Mesothelial cell of epicardium (in vitro differentiated cells): ENCODE data around the gene EXD3. TPM values are rescaled to one million over a fixed set of nuclear protein-coding genes. Genes with fewer than 3 reads are reported as not detected.

ENCODE experiments used
- DNase-seq, 2 experiments: peaks; one replicate each; pipeline ENCODE4 v3.0.0; 2021; ENCODE audit warnings: low spot score in 2 of 2; ENCODE audit not compliant: unreplicated experiment in 2 of 2
- H3K27ac Mint-ChIP-seq: 2 replicates; pipeline ENCODE4 v1.8.0; 2021; ENCODE audit warnings: mixed read lengths
- H3K27me3 Mint-ChIP-seq: 2 replicates; pipeline ENCODE4 v1.8.0; 2021; ENCODE audit warnings: low read depth, mixed read lengths
- H3K36me3 Mint-ChIP-seq: 2 replicates; pipeline ENCODE4 v1.8.0; 2021; ENCODE audit warnings: mixed read lengths
- H3K4me1 Mint-ChIP-seq: 2 replicates; pipeline ENCODE4 v1.8.0; 2021; ENCODE audit warnings: mixed read lengths
- H3K4me3 Mint-ChIP-seq: 2 replicates; pipeline ENCODE4 v1.8.0; 2021; ENCODE audit warnings: mild to moderate bottlenecking, moderate library complexity, mixed read lengths
- H3K9me3 Mint-ChIP-seq: 2 replicates; pipeline ENCODE4 v1.8.0; 2021; ENCODE audit warnings: mixed read lengths
- CTCF ChIP-seq: fragments of 200-600 bp; sonication (generic); IDR thresholded peaks from one replicate; pipeline ENCODE4 v1.5.0; 2021; ENCODE audit warnings: antibody characterized with exemption; ENCODE audit not compliant: unreplicated experiment
- total RNA-seq: library from RNA; stranded (reverse); gene quantifications from 3 replicates; pipeline ENCODE4 v1.2.1, GENCODE V29; 2021

Gene EXD3
- total RNA-seq, 1 donor from 2014 or later: 38.2 TPM

GRCh38 chr9:137403269-137403668, 19.7 kb downstream of the EXD3 start:
- no peak overlapping the region for H3K4me3 Mint-ChIP-seq
- H3K27me3 Mint-ChIP-seq: no peaks in the 10 kb centered on the region
- H3K4me1 Mint-ChIP-seq: no peaks in the 10 kb centered on the region
- no peak for TF ChIP-seq CTCF
- peaks cover 5% of the 10 kb centered on the region for H3K9me3 Mint-ChIP-seq
- H3K27ac Mint-ChIP-seq: no peak overlapping the region
- H3K36me3 Mint-ChIP-seq: peaks cover 15% of the 10 kb centered on the region
- DNase-seq: no peak

- no peak for DNase-seq
Measured at GRCh38 chr9:137402746-137403145, 20.2 kb downstream of the EXD3 start.

DNA sequence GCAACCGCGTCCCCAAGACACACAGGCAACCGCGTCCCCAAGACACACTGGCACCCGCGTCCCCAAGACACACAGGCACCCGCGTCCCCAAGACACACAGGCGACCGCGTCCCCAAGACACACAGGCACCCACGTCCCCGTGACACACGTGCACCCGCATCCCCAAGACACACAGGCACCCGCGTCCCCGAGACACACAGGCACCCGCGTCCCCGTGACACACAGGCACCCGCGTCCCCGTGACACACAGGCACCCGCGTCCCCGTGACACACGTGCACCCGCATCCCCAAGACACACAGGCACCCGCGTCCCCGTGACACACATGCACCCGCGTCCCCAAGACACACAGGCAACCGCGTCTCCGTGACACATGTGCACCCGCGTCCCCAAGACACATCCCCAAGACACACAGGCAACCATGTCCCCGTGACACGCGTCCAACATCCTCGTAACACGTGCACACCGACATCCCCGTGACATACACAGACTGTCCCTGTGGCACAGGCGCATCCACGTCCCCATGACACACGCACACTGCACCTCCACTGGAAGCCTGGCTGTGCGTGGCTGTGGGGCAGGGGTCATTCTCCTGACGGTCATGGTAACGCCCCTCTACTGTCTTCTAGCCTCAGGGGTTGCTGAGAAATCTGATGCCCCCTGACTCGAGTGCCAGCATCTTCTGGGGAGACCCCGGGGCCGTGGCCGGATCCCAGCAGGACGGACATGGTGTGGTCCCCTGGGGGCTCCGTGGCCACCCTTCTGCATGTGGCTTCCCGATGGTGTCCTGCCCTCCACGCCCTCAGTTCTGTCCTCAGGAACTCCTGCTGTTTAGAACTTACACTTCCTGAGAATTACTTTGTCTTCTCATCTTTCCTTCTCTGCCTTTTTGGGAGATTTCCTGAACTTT, 24.1 kb downstream of the EXD3 start:
- Mint-ChIP-seq H3K27ac (no peak overlapping the region), H3K27me3 (no peaks in the 10 kb centered on the region), H3K4me3 (no peak overlapping the region), H3K36me3 (peaks cover 22% of the 10 kb centered on the region), H3K4me1 (no peaks in the 10 kb centered on the region), H3K9me3 (peaks cover 12% of the 10 kb centered on the region)
- DNase-seq: no peak
- TF ChIP-seq CTCF: no peak

More at GRCh38 chr9:137402746-137403145, 20.2 kb downstream of the EXD3 start:
- no peak overlapping the region for H3K4me3 Mint-ChIP-seq
- no peak overlapping the region for H3K27ac Mint-ChIP-seq
- no peak for TF ChIP-seq CTCF
- peaks cover 17% of the 10 kb centered on the region for H3K36me3 Mint-ChIP-seq
- peaks cover 5% of the 10 kb centered on the region for H3K9me3 Mint-ChIP-seq
- no peaks in the 10 kb centered on the region for H3K4me1 Mint-ChIP-seq
- no peaks in the 10 kb centered on the region for H3K27me3 Mint-ChIP-seq

GRCh38 chr9:137397675-137398423, 25.1 kb downstream of the EXD3 start:
- Mint-ChIP-seq H3K27ac (no peak overlapping the region), H3K4me1 (no peaks in the 10 kb centered on the region), H3K4me3 (no peak overlapping the region), H3K36me3 (peaks cover 22% of the 10 kb centered on the region), H3K27me3 (no peaks in the 10 kb centered on the region), H3K9me3 (peaks cover 12% of the 10 kb centered on the region)
- no peak for DNase-seq
- no peak for TF ChIP-seq CTCF

DNA sequence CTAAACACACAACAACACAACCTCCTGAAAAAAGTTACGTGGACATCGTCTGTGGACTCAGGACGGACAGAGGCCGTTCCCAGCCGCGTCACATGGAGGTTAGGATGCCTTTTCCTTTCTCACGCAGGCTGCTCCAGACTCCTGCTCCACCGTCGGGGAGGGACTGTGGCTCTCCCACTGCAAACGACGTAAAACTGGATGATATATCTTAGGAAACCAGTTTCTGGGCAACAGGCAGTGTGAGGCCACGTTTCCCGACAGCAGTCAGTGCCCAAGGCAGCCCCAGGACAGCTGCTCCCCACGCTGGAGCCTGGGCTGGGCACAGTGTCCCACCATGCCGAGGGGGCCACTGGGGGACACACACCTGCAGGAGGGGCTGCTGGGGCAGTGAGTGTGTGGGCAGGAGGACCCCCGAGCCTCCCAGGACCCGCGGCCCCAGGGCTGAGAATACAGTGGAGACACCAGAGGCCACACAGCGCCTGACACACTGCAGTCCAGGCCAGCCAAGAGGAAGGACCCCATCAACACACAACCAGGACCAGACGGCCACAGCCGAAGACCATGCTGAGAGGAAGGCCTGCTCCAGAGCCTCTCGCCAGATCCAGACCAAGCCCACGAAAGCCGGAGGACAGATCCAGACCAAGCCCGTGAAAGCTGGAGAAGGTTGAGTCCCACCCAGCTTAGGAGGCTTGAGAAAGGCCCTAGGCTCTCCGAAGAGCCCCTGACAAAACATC, 26.2 kb downstream of the EXD3 start:
- no peaks in the 10 kb centered on the region for H3K4me1 Mint-ChIP-seq
- no peak overlapping the region for H3K4me3 Mint-ChIP-seq
- no peak for TF ChIP-seq CTCF
- H3K27ac Mint-ChIP-seq: no peak overlapping the region
- no peaks in the 10 kb centered on the region for H3K27me3 Mint-ChIP-seq
- DNase-seq: no peak
- peaks cover 6% of the 10 kb centered on the region for H3K9me3 Mint-ChIP-seq
- peaks cover 15% of the 10 kb centered on the region for H3K36me3 Mint-ChIP-seq
